ENCODE data around the gene SALL2.
"Not testable (repeated sequence)": the region's sequence is repeated elsewhere in the genome, so short reads cannot be mapped to it uniquely, and the experiment has no call there.

The SALL2 gene

DNA sequence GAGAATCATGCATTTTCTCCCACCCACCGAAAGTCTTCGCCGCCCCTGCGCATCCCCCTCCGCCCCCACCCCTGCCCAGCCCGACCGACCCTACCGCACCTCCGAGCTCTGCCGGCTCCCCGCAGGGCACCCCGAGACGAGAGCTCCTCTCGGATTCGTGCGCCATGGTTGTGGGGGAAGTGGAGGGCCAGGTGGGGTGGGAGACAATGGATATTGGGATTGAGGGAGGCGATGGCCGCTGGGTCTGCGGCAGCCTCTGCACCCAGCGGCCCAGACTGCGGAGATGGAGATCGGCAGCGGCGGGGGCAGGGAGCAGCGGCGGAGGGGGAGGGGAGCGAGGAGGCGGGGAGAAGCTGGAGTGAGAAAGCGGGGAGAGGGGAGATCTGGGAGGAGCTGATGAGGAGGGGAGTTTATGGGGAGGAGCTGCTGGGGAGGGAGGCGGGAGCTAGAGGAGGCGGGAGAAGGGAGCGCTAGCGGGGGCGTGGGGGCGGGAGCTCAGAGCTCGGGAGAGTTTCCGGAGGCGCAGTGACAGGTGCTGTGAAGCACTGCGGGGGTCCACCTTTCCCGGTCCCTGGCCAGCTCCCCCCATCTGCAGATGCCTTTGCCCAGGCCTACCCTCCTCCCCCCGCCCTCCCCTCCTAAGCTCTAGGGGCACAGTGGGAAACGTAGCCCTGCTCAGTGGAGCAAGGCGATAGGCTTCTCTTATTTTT is at the start of gene SALL2:
Gene SALL2 (minus strand): TSS at position 385 of the 710 bp plus-strand sequence. CDS start 219 bp downstream, at position 166.
- peak; percentile 47 for DNase-seq

DNA sequence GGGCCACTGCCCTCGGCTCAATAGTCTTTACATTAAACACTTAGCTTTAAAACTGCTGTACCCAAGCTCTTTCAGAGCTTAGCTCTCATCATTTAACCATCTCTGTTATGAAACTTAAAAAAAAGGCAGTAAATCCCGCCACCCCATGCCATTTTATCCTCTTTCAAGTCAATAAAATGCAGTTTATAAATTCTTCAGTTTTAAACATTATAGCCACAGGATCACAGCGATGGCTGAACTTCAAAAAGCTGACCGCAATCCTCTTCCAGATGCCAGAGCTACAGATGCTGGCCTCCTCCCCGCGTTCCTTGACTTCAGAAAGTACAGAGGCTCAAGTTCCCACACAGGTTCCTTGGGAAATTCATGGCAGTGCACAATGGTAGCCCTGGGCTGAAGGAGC is 49.5 kb upstream of the SALL2 start:
- DNase-seq, result no peak

DNA sequence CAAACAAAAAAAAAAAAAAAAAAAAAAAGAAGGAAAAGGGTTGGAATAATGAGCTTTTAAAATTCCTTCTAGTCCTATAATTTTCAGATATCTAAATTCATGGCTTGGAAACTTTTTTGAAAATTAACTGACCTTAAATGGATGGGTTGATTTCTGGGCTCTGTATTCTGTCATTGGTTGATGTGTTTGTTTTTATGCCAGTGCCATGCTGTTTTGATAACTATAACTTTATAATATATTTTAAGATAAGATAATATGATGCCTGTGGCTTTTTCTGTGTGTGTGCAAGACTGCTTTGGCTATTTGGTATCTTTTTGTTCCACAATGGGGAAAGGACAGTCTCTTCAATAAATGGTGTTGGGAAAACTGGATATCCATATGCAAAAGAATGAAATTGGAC is 46.5 kb upstream of the SALL2 start:
- DNase-seq, result no peak

DNA sequence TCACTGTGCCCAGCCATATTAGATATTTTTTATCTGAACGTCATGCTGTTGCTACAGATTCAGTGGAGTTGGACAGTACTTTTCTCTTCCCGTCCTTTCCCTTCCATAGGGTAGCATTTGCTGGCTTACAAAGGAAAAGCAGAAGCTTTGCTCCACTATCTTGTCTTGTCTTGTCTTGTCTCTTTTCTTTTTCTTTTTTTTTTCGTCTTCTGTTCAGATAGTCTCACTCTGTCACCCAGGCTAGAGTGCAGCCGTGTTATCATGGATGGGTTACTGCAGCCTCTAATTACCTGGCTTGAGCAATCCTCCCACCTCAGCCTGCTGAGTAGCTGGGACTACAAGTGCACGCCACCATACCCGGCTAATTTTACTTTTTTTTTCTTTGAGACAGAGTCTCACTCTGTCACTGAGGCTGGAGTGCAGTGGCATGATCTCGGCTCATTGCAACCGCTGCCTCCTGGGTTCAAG is 32.6 kb upstream of the SALL2 start:
- DNase-seq, result no peak

DNA sequence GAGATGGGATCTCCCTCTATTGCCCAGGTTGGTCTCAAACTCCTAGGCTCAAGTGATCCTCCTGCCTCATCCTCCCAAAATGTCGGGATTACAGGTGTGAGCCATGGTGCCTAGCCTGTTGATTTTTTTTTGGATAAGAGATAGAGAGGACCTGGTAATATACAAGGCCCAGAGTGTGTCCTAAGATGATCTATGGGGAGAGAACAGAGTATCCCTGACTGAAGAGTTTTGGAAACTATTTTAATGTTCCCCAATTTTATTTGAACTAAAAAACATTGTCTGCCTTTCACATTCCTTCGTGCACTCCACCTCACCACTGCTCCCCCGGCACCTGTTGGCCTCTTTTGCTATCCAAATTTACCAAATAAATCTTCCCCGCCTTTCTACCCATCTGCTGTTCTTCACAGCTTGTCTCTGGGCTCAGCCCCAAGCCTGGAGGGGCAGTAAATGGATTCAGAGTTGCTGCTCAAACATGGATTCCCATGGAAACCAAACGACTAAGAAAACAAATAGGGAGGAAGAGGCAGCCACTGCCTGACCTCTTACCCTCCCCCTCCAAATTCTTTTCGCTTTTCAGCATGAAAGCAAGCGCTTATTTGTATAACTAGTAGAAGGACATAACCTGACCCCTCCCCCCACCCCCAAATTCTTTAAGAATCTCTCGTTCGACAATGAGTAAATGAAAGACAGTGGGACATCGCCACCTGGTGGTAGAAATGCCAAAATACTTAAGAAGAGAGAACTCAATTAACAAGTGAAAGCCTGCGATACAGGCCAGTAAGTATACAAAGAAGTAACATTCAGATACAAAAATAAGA is 31.1 kb upstream of the SALL2 start:
- peak; percentile 77 for DNase-seq

DNA sequence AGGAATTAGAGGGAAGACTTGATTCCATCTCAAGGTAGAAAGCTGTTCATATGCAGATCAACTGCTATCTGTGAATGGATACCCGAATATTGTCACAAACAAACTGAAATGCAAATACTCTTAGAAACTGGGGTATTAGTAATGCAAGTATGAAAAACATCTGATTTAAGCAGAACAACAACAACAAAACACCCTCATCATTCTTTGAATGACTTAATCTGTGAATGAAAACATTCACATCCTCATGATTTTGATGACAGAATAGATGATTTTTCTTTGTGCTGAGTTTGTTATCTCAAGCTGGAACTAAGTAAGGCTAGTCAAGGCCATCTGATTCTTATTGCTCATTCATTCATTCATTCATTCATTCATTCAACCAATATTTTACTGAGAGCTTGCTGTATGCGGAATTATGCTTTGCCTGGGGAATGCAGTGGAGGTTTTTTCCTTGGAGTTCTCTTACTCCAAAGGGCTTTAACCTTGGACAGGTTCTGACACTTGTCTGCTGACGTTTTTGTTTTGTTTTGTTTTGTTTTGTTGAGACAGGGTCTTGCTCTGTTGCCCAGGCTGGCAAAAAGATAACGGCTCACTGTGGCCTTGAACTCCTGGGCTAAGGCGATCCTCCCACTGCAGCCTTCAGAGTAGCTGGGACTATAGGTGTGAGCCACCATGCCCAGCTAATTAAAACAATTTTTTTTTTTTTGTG is 30.4 kb upstream of the SALL2 start:
- no peak for DNase-seq

DNA sequence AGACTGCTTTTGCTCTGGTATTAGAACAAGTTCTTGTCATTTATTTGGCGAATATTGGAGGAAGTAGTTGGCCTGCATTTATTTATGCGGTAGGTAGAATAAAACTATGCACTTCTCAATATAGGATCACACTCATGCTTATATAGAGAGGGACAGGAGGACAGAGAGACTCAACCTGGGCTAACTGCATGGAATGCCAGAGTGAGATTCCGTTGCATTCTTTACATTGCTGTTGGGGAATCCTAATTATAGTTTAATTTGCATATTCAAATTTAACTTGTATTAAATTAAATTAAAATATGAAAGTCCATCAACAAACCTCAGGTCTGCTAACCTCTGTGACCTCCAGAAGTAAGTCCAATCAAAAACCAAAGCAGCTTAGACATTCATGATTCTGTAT is 27.1 kb upstream of the SALL2 start:
- DNase-seq, result no peak

DNA sequence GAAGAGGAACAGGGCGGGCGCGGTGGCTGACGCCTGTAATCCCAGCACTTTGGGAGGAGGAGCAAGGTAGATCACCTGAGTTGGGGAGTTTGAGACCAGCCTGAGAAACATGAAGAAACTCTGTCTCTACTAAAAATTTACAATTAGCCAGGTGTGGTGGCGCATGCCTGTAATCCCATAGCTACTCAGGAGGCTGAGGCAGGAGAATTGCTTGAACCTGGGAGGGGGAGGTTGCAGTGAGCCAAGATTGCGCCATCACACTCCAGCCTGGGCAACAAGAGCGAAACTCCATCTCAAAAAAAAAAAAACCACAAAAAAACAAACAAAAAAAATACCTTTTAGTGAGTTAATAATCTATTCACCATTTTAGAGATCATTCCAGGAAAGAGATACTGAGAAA is 18.4 kb upstream of the SALL2 start:
- not testable (repeated sequence) for DNase-seq

DNA sequence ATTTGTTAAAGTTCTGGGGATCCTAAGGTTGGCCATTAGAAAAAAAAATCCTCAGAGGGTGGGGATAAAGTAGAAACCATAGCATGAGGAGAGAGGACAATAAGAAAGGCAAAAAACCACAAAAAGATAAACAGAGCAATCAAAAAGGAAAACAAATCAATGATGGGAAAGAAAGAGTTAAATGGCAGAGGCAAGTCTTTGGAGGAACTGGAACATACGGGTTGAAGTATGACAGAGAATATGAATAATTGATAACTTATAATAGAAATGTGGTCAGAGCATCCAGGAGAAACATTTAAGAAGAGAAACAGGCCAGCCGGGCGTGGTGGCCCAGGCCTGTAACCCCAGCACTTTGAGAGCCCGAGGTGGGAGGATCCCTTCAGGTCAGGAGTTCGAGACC is 17.8 kb upstream of the SALL2 start:
- DNase-seq, result no peak

DNA sequence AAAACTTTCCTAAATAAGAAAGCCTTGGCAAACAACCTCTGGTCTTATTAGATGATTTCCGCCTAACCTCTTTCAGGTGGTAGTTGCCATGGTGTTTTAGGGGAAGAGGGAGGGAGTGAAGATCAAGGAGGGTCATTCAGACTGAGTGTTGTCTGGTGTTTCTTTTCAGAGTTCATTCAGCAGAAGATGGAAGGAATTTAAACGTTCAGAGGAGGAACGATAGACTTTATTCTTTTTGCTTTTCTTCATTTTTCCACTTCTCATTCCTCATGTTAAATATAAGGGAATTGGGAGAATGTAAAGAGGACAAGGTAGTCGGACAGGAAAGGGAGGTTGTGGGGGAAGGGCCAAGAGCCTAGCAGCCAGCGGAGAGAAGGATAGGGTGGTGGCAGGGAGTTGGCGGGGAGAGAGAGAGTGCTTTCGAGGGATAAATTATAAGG is 17.4 kb upstream of the SALL2 start:
- DNase-seq, result no peak

DNA sequence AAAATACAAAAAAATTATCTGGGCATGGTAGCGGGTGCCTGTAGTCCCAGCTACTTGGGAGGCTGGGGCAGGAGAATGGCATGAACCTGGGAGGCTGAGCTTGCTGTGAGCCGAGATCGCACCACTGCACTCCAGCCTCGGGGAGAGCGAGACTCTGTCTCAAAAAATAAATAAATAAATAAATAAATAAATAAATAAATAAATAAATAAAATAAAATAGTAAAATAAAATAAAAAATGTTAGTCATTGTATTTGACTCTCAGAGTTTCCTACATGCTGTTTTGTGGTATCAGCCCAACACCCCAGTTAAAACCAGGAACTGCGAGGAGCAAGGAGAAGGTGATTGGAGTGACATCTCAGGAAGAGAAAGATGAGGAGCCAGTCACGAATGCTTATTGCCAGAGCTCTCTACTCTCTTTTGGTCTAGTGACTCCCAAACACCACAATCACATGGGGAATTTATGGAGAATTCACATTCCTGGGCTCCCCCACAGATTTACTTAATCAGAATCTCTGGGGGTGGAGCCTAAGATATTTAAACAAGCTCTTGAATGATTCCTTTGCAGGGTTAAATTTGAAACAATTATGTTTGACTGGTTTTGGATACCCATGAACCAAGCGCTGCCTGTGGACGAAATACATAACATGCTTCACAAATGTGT is 15.4 kb upstream of the SALL2 start:
- DNase-seq, result no peak

DNA sequence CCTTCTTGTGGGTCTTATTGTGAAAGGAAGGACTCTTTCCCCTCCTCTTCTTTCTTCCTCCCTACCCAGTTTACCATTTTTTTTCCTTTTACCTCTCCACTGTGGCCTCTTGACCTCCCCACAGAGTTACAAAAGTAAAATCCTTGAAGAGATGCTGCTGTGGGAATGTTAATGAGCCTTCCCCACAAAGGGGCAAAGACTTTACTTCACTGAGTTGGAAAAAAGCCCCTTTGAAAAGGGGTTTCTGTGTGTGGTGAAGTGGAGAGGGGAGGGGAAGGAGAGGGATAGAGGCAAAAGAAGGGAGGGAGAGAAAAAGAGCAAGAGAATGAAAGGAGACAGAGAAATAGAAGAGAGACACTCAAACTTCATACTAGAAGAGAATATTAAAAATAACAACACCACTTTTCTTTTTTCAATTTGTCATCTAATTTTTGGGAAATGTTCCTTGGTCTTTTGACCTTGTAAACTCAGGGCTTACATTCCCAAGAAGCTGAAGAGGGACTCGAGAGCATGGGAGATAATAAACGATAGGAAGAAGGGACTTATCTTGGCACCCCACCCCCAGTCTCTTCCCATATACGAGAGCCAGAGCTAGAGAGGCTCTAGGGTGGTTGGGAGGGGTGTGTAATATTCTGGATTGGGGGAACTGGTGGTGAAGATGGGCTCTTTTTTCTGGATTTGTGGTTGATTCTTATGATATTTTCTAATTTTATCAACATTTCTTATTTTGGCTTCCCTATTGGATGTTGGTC is 13.2 kb upstream of the SALL2 start:
- DNase-seq, result no peak

DNA sequence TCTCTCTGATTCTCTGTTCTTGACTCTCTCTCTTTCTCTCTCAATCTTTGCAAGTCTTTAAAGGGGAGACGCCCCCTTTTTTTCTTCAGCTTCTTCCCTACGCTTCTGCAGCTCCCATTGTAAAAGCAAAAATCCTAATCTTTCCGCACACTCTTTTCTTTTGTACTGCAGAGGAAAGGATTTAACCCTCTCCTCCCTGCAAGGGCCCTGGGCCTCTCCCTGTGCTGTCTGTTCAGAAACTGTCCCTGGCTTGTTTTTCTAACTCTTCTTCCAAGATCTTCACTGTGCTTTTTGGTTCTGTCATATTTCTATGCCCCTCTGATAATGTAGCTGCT is 10.9 kb upstream of the SALL2 start:
- no peak for DNase-seq

DNA sequence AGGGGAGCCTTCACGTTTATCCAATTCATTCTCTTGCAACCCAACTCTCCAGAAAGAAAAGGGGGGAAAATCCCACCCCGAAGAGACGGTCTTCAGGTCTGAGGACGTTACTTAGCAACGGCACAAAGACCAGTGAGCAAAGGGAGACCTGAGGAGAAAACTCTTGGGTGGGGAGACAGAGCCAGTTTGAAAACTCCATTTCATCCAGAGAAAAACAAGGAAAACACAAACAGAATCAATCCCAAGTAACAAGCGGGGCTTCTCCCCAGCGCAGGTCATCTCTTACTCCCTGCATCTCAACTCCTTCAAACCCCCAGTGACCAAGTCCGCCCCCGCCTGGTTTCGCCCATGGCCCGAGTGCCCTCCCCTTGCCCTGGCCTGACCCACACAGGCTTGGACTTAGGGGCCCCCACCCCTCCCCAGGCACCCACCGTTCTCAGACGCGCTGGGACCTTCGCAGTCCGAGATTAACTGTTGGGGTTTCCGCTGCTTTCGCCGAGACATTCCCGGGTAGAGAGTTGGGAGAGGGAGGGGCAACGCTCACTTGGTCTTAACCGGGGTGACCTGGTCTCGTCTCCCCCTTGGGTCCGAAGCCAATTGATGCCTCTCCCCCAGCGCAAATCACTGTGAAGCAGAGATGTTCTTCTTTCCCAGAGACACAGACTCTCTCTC is 10.4 kb upstream of the SALL2 start:
- no peak for DNase-seq

DNA sequence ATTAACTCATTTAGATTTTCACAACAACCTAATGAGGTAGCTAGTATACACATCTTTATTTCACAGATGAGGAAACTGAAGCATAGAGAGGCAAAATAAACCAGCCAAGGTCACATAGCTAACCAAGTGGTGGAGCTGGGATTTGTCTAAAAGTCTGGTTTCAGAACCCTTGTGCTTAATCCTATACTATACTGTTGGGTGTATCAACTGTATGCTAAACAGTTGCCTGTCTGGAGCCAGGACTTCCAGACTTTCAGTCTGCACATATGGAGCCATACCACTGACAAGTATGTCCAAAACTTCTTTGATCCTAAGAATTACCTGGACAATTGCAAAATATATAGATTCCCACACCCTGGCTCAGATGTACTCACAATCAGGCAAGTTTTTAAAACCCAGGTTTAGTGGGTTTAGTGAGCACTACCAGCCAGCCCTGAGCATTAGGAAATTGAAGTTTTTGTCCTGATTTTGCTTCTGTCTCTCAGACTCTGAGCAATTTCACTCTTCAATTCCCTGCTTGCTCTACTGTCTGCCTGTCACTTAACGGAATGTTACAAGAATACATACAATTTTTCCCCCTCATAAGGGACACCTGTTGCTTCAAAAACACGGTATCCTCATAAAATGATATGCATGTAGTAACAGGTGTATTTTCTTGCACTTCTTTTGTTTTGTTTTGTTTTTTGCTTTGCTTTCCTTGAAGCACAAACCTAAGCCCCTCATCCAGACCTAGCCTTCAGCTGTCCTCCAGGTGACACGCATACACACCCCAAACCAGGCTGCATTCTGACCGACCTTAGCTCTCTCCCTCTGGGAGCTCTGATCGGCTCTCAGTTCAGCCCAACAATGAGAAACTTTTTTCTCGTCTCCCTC is 9.6 kb upstream of the SALL2 start:
- DNase-seq, result no peak

DNA sequence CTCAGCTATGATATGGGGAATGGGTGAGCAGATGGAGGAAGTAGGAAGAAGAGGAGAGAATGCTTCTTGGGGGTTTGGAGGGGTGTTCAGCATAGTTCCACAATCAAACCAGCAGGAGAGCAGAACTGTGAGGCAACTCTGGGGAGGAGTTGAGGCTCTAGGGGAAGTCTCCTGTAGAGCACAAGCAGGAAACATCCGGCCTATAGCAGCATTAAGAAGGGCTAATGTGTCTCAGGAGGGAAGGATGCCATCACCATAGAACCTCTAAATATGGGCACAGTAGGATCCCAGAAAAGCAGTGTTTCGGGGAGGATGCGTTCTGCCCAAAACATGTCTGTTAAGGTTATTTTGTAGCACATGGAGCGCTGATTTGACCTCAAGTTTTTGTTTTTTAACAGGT is 8.4 kb upstream of the SALL2 start:
- no peak for DNase-seq

DNA sequence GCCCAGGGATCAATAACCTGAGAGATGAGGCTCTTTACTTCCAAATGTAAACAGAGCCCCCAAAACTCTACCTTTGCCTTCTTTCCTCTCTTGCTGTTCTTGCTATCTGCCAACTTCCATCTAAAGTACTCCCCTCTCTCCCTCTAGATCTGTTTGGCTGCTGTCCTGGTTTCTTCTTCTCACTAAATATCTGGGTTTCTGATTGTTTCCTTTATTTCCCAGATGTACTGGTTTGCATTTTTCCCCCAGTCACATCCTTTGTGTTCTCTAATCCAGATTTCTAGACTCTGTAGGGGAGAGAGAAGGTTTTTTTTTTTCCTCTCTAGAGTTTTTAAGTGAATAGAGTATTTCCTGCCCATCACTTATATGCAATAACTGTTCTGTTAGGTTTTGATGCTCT is 7.1 kb upstream of the SALL2 start:
- DNase-seq, result no peak

DNA sequence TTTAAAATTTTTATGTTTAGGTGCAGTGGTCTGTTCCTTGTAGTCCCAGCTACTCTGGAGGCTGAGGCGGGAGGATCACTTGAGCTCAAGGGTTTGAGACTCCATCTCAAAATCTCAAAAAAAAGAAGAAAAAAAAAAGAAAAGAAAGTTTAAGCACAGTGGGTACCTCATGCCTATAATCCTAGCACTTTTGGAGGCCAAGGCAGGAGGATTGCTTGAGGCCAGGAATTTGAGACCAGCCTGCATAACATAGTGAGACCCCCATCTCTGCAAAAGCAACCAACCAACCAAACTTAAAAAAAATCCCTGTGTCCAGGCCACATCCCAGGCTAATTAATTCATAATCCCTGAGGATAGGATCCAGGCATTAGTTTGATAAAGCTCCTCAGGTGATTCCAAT is 3.4 kb upstream of the SALL2 start:
- DNase-seq, result no peak

DNA sequence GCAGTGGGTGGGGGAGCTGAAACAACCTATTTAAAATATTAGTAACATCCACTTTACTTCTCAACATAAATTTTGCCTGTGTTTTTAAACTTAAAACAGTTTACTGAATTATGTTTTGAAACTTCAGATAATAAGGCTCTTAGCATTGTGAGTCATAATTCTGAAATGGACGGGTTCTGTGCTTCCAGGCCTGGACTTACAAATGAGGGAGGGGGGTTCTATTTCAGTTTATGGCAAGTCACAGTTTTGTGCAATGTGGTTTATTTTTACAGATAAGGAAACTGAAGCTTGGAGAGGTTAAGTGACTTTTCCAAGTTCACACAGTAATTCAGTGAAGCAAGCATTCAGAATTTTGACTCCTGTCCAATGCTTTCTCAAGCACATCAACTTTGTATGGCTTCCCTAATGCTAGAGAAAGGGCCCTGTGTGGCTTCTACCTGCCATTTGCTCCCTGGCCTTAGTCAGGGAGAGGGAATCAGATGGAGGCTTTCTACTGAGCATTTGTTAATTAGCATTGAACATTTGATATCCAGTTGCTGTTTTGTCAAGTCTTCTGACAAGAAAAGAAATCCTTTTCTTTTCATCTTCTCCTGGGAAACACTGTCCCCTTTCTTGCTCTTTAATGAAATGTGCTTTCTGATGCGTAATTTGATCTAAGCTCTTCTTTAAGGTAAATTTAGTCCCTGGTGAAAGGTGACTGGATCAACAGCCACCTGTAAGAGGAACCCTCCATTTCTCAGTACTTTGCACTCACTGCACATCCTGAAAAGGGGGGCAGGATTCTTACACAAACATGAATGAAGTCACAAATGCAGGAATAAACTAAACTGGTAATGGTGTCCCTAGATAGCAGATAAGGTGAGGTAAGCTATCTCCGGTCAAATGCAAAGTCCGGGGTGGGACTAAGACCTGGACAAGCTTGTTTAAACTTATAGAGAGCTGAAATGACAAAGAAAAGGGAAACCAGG is 2.5 kb upstream of the SALL2 start:
- DNase-seq, result no peak

DNA sequence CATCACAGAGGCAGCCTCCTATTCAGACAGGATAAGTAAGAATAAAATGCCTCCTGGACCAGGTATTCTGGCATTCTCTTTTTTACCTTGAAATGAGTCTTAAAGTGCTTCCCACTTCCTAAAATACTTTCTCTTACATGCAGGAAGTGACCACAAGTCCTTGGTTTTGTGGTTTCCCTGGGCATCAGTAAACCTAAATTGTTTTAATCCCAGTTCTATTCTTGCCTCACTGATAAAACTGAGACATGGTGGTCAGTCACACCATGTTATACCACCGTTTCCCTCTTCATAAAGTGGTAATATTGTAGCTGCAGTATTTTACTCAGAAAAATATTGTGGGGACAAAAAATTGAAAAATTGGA is 1.2 kb upstream of the SALL2 start:
- no peak for DNase-seq

All from activated CD4-positive, alpha-beta T cell treated with anti-CD3 and anti-CD28 coated beads, Interleukin-10, Interleukin-2, amounts not matched to agents 100 ng/mL and 50 ng/mL, durations not matched to agents 16 hours and 8 hours (primary cell).